Neuronal stem cell (in vitro differentiated cells): Measurements from ENCODE around the gene KLK6.

Experiments used
- DNase-seq: peaks from one replicate; pipeline ENCODE4 v3.0.0-alpha.2; 2013; ENCODE audit warnings: low spot score
- H2AFZ ChIP-seq: one replicate; pipeline ENCODE4 v1.6.1; 2013; ENCODE audit warnings: mild to moderate bottlenecking, low read length, inconsistent platforms
- H2AK5ac ChIP-seq: 2 replicates; pipeline ENCODE4 v1.6.1; 2013; ENCODE audit warnings: low read depth, mild to moderate bottlenecking, inconsistent platforms, low read length, moderate library complexity, mixed read lengths
- H2BK120ac ChIP-seq: 2 replicates; pipeline ENCODE4 v1.6.1; 2013; ENCODE audit warnings: low read depth, mild to moderate bottlenecking, inconsistent platforms, low read length, moderate library complexity, mixed read lengths
- H2BK12ac ChIP-seq: one replicate; pipeline ENCODE4 v1.6.1; 2013; ENCODE audit warnings: low read length, inconsistent platforms
- H2BK15ac ChIP-seq: 2 replicates; pipeline ENCODE4 v1.6.1; 2013; ENCODE audit warnings: mild to moderate bottlenecking, low read length, inconsistent platforms, mixed read lengths
- H2BK5ac ChIP-seq: one replicate; pipeline ENCODE4 v1.6.1; 2013; ENCODE audit warnings: inconsistent platforms, mild to moderate bottlenecking, low read length, moderate library complexity
- H3K14ac ChIP-seq: one replicate; pipeline ENCODE4 v1.6.1; 2013; ENCODE audit warnings: low read length, inconsistent platforms
- H3K18ac ChIP-seq: 2 replicates; pipeline ENCODE4 v1.6.1; 2013; ENCODE audit warnings: low read length, inconsistent platforms
- H3K23ac ChIP-seq: 2 replicates; pipeline ENCODE4 v1.6.1; 2013; ENCODE audit warnings: low read depth, mild to moderate bottlenecking, mixed read lengths, low read length, inconsistent platforms; ENCODE audit not compliant: poor library complexity
- H3K27ac ChIP-seq: replicated peaks from 3 replicates; pipeline ENCODE4 v1.5.1; 2013; ENCODE audit warnings: low read length, inconsistent platforms
- H3K27me3 ChIP-seq, 3 experiments: 2 replicates each; pipeline ENCODE4 v1.6.1; 2013; ENCODE audit warnings: low read length in 3 of 3, mild to moderate bottlenecking in 2 of 3, inconsistent platforms in 1 of 3, low read depth in 1 of 3, mixed read lengths in 1 of 3, moderate library complexity in 1 of 3; ENCODE audit not compliant: control insufficient read depth in 3 of 3, insufficient read depth in 3 of 3
- H3K36me3 ChIP-seq, 2 donors: replicated peaks in 1 of 2; 2 replicates each; pipeline ENCODE4 v1.6.1; 2013; ENCODE audit warnings: low read length in 2 of 2; ENCODE audit not compliant: control insufficient read depth in 2 of 2, insufficient read depth in 2 of 2
- H3K4ac ChIP-seq: 2 replicates; pipeline ENCODE4 v1.6.1; 2013; ENCODE audit warnings: inconsistent platforms, mild to moderate bottlenecking, low read length, moderate library complexity
- H3K4me1 ChIP-seq, 2 donors: 1 replicate in 1 of 2; 2 replicates in 1 of 2; pipeline ENCODE4 v1.6.1; 2013; ENCODE audit warnings: low read length in 2 of 2, low read depth in 1 of 2; ENCODE audit not compliant: control insufficient read depth in 2 of 2, insufficient read depth in 1 of 2
- H3K4me2 ChIP-seq: one replicate; pipeline ENCODE4 v1.6.1; 2013; ENCODE audit warnings: mild to moderate bottlenecking, low read length, inconsistent platforms; ENCODE audit not compliant: insufficient read depth, poor library complexity, severe bottlenecking
- H3K4me3 ChIP-seq, 2 donors: 2 replicates each; pipeline ENCODE4 v1.5.1; 2013; ENCODE audit warnings: low read length in 2 of 2, mild to moderate bottlenecking in 2 of 2, inconsistent platforms in 1 of 2, moderate library complexity in 1 of 2
- H3K79me1 ChIP-seq: one replicate; pipeline ENCODE4 v1.6.1; 2013; ENCODE audit warnings: low read depth, mild to moderate bottlenecking, inconsistent platforms, low read length, moderate library complexity
- H3K9ac ChIP-seq: one replicate; pipeline ENCODE4 v1.6.1; 2013; ENCODE audit warnings: mild to moderate bottlenecking, low read depth, low read length, inconsistent platforms; ENCODE audit not compliant: poor library complexity
- H3K9me3 ChIP-seq, 2 donors: replicated peaks in 1 of 2; 2 replicates each; pipeline versions ENCODE3 to v1.6.1; 2013; ENCODE audit warnings: low read length in 2 of 2, mild to moderate bottlenecking in 2 of 2, inconsistent platforms in 1 of 2, low read depth in 1 of 2, mixed read lengths in 1 of 2, moderate library complexity in 1 of 2; ENCODE audit not compliant: control insufficient read depth in 2 of 2, insufficient read depth in 1 of 2
- H4K8ac ChIP-seq: one replicate; pipeline ENCODE4 v1.6.1; 2013; ENCODE audit warnings: low read depth, mild to moderate bottlenecking, inconsistent platforms, low read length, moderate library complexity
- H4K91ac ChIP-seq: one replicate; pipeline ENCODE4 v1.6.1; 2013; ENCODE audit warnings: low read length, low read depth, mild to moderate bottlenecking, inconsistent platforms; ENCODE audit not compliant: poor library complexity
- WGBS, 2 donors: extraction: QIAGEN DNeasy Blood & Tissue Kit; methylation state at CpG; one replicate each; pipeline ENCODE4 v1.1.7; 2013; ENCODE audit warnings: missing lambda C conversion rate in 2 of 2, mixed read lengths in 1 of 2; ENCODE audit not compliant: insufficient read length in 2 of 2, insufficient replicate concordance in 1 of 2; ENCODE audit errors: extremely low coverage in 2 of 2; 5-methylcytosine and 5-hydroxymethylcytosine counted together

Gene KLK6

GRCh38 chr19:50944795-50945194 lies 24.6 kb downstream of the KLK6 start:
- WGBS, 2 donors = no CpG with 5 or more reads among the region's 4 CpGs
- Histone ChIP-seq H2BK15ac (no peak overlapping the region), H4K91ac (no peak overlapping the region), H3K18ac (no peak overlapping the region), H2AK5ac (no peak overlapping the region), H3K79me1 (no peaks in the 10 kb centered on the region), H3K4me1 (no peaks in the 10 kb centered on the region), H3K23ac (no peak overlapping the region), H2BK120ac (no peak overlapping the region), H3K9ac (no peak overlapping the region), H2BK12ac (no peak overlapping the region), H3K4ac (no peak overlapping the region), H3K27me3 (no peaks in the 10 kb centered on the region), H2BK5ac (no peak overlapping the region), H3K27ac (no peak overlapping the region), H3K36me3 (no peaks in the 10 kb centered on the region), H4K8ac (no peak overlapping the region), H3K4me2 (no peak overlapping the region), H2AFZ (no peak overlapping the region), H3K4me3 (no peak overlapping the region), H3K9me3 (no peaks in the 10 kb centered on the region), H3K14ac (no peak overlapping the region)
- DNase-seq = no peak

GRCh38 chr19:50943074-50943828 lies 26.1 kb downstream of the KLK6 start:
- no peak overlapping the region for H3K9ac ChIP-seq
- peaks cover 0 to 1% of the 10 kb centered on the region in 2 donors for H3K9me3 ChIP-seq
- H3K14ac ChIP-seq = no peak overlapping the region
- H3K18ac ChIP-seq = no peak overlapping the region
- H3K4me2 ChIP-seq = no peak overlapping the region
- H2BK12ac ChIP-seq = no peak overlapping the region
- no peaks in the 10 kb centered on the region for H3K4me1 ChIP-seq
- no peak overlapping the region for H2BK120ac ChIP-seq
- H3K23ac ChIP-seq = no peak overlapping the region
- no peak overlapping the region for H4K8ac ChIP-seq
- peak overlapping the region; percentile 19 for H2AK5ac ChIP-seq
- H3K4me3 ChIP-seq = peak overlapping the region in 1 of 2 donors; percentile 18
- no peak overlapping the region for H2BK15ac ChIP-seq
- no peaks in the 10 kb centered on the region for H3K79me1 ChIP-seq
- H2AFZ ChIP-seq = no peak overlapping the region
- H2BK5ac ChIP-seq = no peak overlapping the region
- no peak overlapping the region for H3K27ac ChIP-seq
- DNase-seq = no peak
- H3K27me3 ChIP-seq = no peaks in the 10 kb centered on the region
- H3K36me3 ChIP-seq = no peaks in the 10 kb centered on the region
- H4K91ac ChIP-seq = no peak overlapping the region
- no CpG with 5 or more reads among the region's 10 CpGs for WGBS, 2 donors
- no peak overlapping the region for H3K4ac ChIP-seq

- H3K14ac ChIP-seq = no peak overlapping the region
- no peak overlapping the region for H3K27ac ChIP-seq
- DNase-seq = no peak
- no peak overlapping the region for H3K4ac ChIP-seq
- H2BK120ac ChIP-seq = no peak overlapping the region
- H3K79me1 ChIP-seq = no peaks in the 10 kb centered on the region
- H2AK5ac ChIP-seq = no peak overlapping the region
- H3K9me3 ChIP-seq = peaks cover 0 to 1% of the 10 kb centered on the region in 2 donors
- H2BK12ac ChIP-seq = no peak overlapping the region
- no peak overlapping the region for H3K9ac ChIP-seq
- no peak overlapping the region for H4K91ac ChIP-seq
- H4K8ac ChIP-seq = no peak overlapping the region
- no peak overlapping the region for H2BK5ac ChIP-seq
- H3K36me3 ChIP-seq = no peaks in the 10 kb centered on the region
- H3K4me3 ChIP-seq = no peak overlapping the region
- H3K4me1 ChIP-seq = no peaks in the 10 kb centered on the region
- H2BK15ac ChIP-seq = no peak overlapping the region
- no peaks in the 10 kb centered on the region for H3K27me3 ChIP-seq
- no peak overlapping the region for H3K4me2 ChIP-seq
- no peak overlapping the region for H2AFZ ChIP-seq
- H3K18ac ChIP-seq = no peak overlapping the region
- no CpG with 5 or more reads among the region's 2 CpGs for WGBS, 2 donors
- no peak overlapping the region for H3K23ac ChIP-seq
These were observed 29.8 kb downstream of the KLK6 start for GRCh38 chr19:50939596-50939995.

GRCh38 chr19:50933640-50934039 lies 35.8 kb downstream of the KLK6 start:
- Histone ChIP-seq H3K9me3 (peaks cover 0 to 2% of the 10 kb centered on the region in 2 donors), H3K9ac (no peak overlapping the region), H3K4me2 (no peak overlapping the region), H3K4ac (no peak overlapping the region), H2BK120ac (no peak overlapping the region), H3K36me3 (no peaks in the 10 kb centered on the region), H2BK15ac (no peak overlapping the region), H2AFZ (no peak overlapping the region), H3K4me3 (no peak overlapping the region), H2BK12ac (no peak overlapping the region), H3K4me1 (no peaks in the 10 kb centered on the region), H4K91ac (no peak overlapping the region), H3K14ac (no peak overlapping the region), H2BK5ac (no peak overlapping the region), H3K27ac (no peak overlapping the region), H3K27me3 (peaks cover 0 to 5% (median 0%) of the 10 kb centered on the region in 3 experiments), H3K18ac (no peak overlapping the region), H3K23ac (no peak overlapping the region), H4K8ac (no peak overlapping the region), H2AK5ac (no peak overlapping the region), H3K79me1 (no peaks in the 10 kb centered on the region)
- DNase-seq = no peak
- WGBS, 2 donors = no CpG with 5 or more reads among the region's 8 CpGs
